ENCODE results near the gene TPH2. TPM values are rescaled to one million over a fixed set of nuclear protein-coding genes. Genes with fewer than 3 reads are reported as not detected.

TPH2 gene
- total and polyA plus RNA-seq, 2 of the 4 experiments (the other 2 are of a cell fraction), result not detected

Other genes with a start within 250 kb of the TPH2 start
- gene RAB21, start 184.0 kb upstream of the TPH2 start, total RNA-seq (2012; rRNA removed), result 13.8 and 30.8 TPM in 2 replicates
- gene RAB21, start 184.0 kb upstream of the TPH2 start, polyA plus RNA-seq (2012; rRNA removed), result 9.9 and 15.0 TPM in 2 replicates
- gene TBC1D15, start 99.1 kb upstream of the TPH2 start, total RNA-seq (2012; rRNA removed), result 12.5 and 18.3 TPM in 2 replicates
- 10.1 and 14.2 TPM in 2 replicates for gene TBC1D15, start 99.1 kb upstream of the TPH2 start, polyA plus RNA-seq (2012; rRNA removed)